Ovary (tissue), 9 donors: ENCODE data around the gene SCN9A. TPM values are rescaled to one million over a fixed set of nuclear protein-coding genes. Genes with fewer than 3 reads are reported as not detected.

ENCODE experiments used
- DNase-seq, 5 donors: peaks; one replicate each; pipeline ENCODE4 v3.0.0-alpha.2; 2019 to 2020
- H3K27ac ChIP-seq, 2 donors: fragments of 200-600 bp; one replicate each; pipeline versions ENCODE4 v1.5.1 to v1.8.0; 2019 to 2022
- H3K27me3 ChIP-seq: fragments of 200-600 bp; one replicate; pipeline ENCODE4 v1.8.0; 2022
- H3K36me3 ChIP-seq: fragments of 200-600 bp; sonication (generic); one replicate; pipeline ENCODE4 v1.5.1; 2019
- H3K4me1 ChIP-seq: one replicate; pipeline ENCODE4 v1.8.1; 2013; ENCODE audit warnings: mild to moderate bottlenecking, moderate library complexity; ENCODE audit not compliant: insufficient read depth
- H3K4me3 ChIP-seq: fragments of 200-600 bp; sonication (generic); one replicate; pipeline ENCODE4 v1.5.1; 2017
- H3K9me3 ChIP-seq, 2 donors: fragments of 200-600 bp in 1 of 2; sonication (generic) in 1 of 2; one replicate each; pipeline versions ENCODE4 v1.5.1 to v1.8.1; 2013 to 2019; ENCODE audit warnings: mild to moderate bottlenecking in 1 of 2, moderate library complexity in 1 of 2
- CTCF ChIP-seq, 3 donors: fragments of 450-650 bp in 2 of 3; fragments of 200-600 bp in 1 of 3; IDR thresholded peaks; one replicate each; pipeline versions ENCODE4 v1.5.1 to v1.8.0; 2016 to 2022; ENCODE audit warnings: antibody characterized with exemption in 3 of 3, mild to moderate bottlenecking in 1 of 3
- EP300 ChIP-seq: sonication (generic); formaldehyde crosslinking; IDR thresholded peaks from one replicate; pipeline ENCODE4 v1.6.1; 2017; ENCODE audit warnings: antibody characterized with exemption
- POLR2A ChIP-seq: fragments of 450-650 bp; IDR thresholded peaks from one replicate; pipeline ENCODE4 v1.6.1; 2017; ENCODE audit warnings: antibody characterized with exemption, mild to moderate bottlenecking, moderate library complexity
- WGBS, 3 donors: extraction: QIAGEN DNeasy Blood & Tissue Kit in 1 of 3; methylation state at CpG; one replicate each; pipeline versions ENCODE4 v1.1.5 to v1.1.7; 2013 to 2017; 5-methylcytosine and 5-hydroxymethylcytosine counted together
- intact Hi-C, 4 donors: fragments of 100-400 bp; cut with DNase I; formaldehyde crosslinking; loops; one replicate each; pipeline versions ENCODE4 v1.11.0 to v1.15.1; 2022 to 2023
- polyA plus RNA-seq, 2 donors: library from polyadenylated mRNA; stranded (reverse); fragments of 200-250 nt in 1 of 2; fragments of 350-450 nt in 1 of 2; fragmentation: Illumina TruSeq in 1 of 2; extraction: RNeasy Lipid Tissue Mini Kit (QIAGEN cat#74804) in 1 of 2; gene quantifications; one replicate each; pipeline ENCODE4 v1.2.3, GENCODE V29; 2013 to 2014
- total RNA-seq, 7 donors: library from RNA; depleted of rRNA in 2 of 7; stranded (reverse); fragments of >200 nt in 2 of 7; fragmentation: NEBNext Ultra II Directional in 3 of 7; extraction: Animal tissue kit (Norgen Biotek cat#: 25700) in 3 of 7; gene quantifications; one replicate each; pipeline versions ENCODE4 v1.1.0 to v1.2.4, GENCODE V29; 2016 to 2023
- donor health status: DM: no; HTN: no; CAD: no; lungs with moderate emphysema.
- donor health status: DM: no; HTN: no; CAD: no.
- donor health status: Bipolar disorder and iron deficiency.
- donor health status: DM: yes; HTN: yes; CAD: no.
- donor health status: DM: no; HTN: no; CAD: no.
- donor health status: DM: yes; HTN: yes; CAD: no.

SCN9A gene
- total and polyA plus RNA-seq, 9 donors: 0.33 to 4.5 (median 1.3) TPM

- no peak for DNase-seq
- 57 to 65% (median 61%) methylated on average over 3 of the region's 3 CpGs for WGBS, 3 donors
- no peaks in the 10 kb centered on the region for H3K27me3 ChIP-seq
These were observed 204.5 kb downstream of the SCN9A start for GRCh38 chr2:166171216-166171615.

GRCh38 chr2:166170356-166170755 lies 205.4 kb downstream of the SCN9A start:
- TF ChIP-seq CTCF (IDR thresholded peaks at IDR 0.05) (no peak), EP300 (no peak), POLR2A (no peak)
- no peak for DNase-seq
- Histone ChIP-seq H3K27ac (no peak overlapping the region), H3K36me3 (no peaks in the 10 kb centered on the region), H3K9me3 (no peaks in the 10 kb centered on the region), H3K27me3 (no peaks in the 10 kb centered on the region), H3K4me3 (no peak overlapping the region), H3K4me1 (no peaks in the 10 kb centered on the region)
- intact Hi-C loops: no loop called here
- 74 to 82% (median 76%) methylated on average over 2 of the region's 2 CpGs for WGBS, 3 donors

More at GRCh38 chr2:166171216-166171615, 204.5 kb downstream of the SCN9A start:
- Histone ChIP-seq H3K4me3 (no peak overlapping the region), H3K27ac (no peak overlapping the region), H3K36me3 (no peaks in the 10 kb centered on the region), H3K4me1 (no peaks in the 10 kb centered on the region), H3K9me3 (no peaks in the 10 kb centered on the region)
- intact Hi-C loops: no loop called here
- TF ChIP-seq EP300 (no peak), POLR2A (no peak), CTCF (IDR thresholded peaks at IDR 0.05) (no peak)

GRCh38 chr2:166167449-166167848 lies 208.3 kb downstream of the SCN9A start:
- Histone ChIP-seq H3K27ac (no peak overlapping the region), H3K4me1 (no peaks in the 10 kb centered on the region), H3K27me3 (no peaks in the 10 kb centered on the region), H3K36me3 (no peaks in the 10 kb centered on the region), H3K4me3 (no peak overlapping the region), H3K9me3 (no peaks in the 10 kb centered on the region)
- DNase-seq: no peak
- WGBS, 3 donors: 7 to 9% (median 9%) methylated on average over 2 of the region's 2 CpGs
- intact Hi-C loops: no loop called here
- no peak for TF ChIP-seq POLR2A
- no peak for TF ChIP-seq EP300
- TF ChIP-seq CTCF (IDR thresholded peaks at IDR 0.05): no peak

- no peak for DNase-seq
- intact Hi-C loops: no loop called here
- 50 to 63% (median 60%) methylated on average over 2 of the region's 2 CpGs for WGBS, 3 donors
- no peak overlapping the region for H3K27ac ChIP-seq
- H3K9me3 ChIP-seq: no peaks in the 10 kb centered on the region
- TF ChIP-seq CTCF (IDR thresholded peaks at IDR 0.05) (no peak), POLR2A (no peak), EP300 (no peak)
- no peaks in the 10 kb centered on the region for H3K36me3 ChIP-seq
- H3K27me3 ChIP-seq: no peaks in the 10 kb centered on the region
- H3K4me1 ChIP-seq: no peaks in the 10 kb centered on the region
- H3K4me3 ChIP-seq: no peak overlapping the region
These were observed 212.0 kb downstream of the SCN9A start for GRCh38 chr2:166163775-166164174.
